ENCODE data around the gene USP31.

Gene USP31

GRCh38 chr16:23128056-23128455 lies 21.2 kb downstream of the USP31 start:
- Histone ChIP-seq H3K4me1 (ENCODE audit: insufficient read depth, low read length, severe bottlenecking) (peaks cover 13% of the 10 kb centered on the region), H3F3A (ENCODE audit: insufficient read depth, low read length) (no peaks in the 10 kb centered on the region), H3K9ac (ENCODE audit: low read length) (no peak overlapping the region), H3K4me3 (ENCODE audit: low read depth, low read length, poor library complexity, severe bottlenecking) (no peak overlapping the region), H3K9me3 (ENCODE audit: low read length) (no peaks in the 10 kb centered on the region), H3K27me3 (ENCODE audit: insufficient read depth, low read length) (no peaks in the 10 kb centered on the region), H3K4me2 (ENCODE audit: low read length) (no peak overlapping the region), H4K20me1 (ENCODE audit: insufficient read depth, low read length) (peaks cover 4% of the 10 kb centered on the region; the same call in 1 of the 2 replicates), H2AFZ (ENCODE audit: low read length) (no peak overlapping the region), H3K9me2 (ENCODE audit: low read depth, low read length) (no peaks in the 10 kb centered on the region), H3K27ac (ENCODE audit: low read depth, low read length, poor library complexity, severe bottlenecking) (no peak overlapping the region), H3K36me3 (ENCODE audit: insufficient read depth, low read length) (no peaks in the 10 kb centered on the region), H3K79me2 (ENCODE audit: insufficient read depth, low read length) (peaks cover 7% of the 10 kb centered on the region; the same call in 1 of the 2 replicates)
- TF ChIP-seq CTCF (IDR thresholded peaks at IDR 0.05; ENCODE audit: low read length), result no peak
- no peak for TF ChIP-seq EZH2 (IDR thresholded peaks at IDR 0.05; ENCODE audit: borderline replicate concordance, low read length)

- H3K4me1 ChIP-seq (ENCODE audit: insufficient read depth, low read length, severe bottlenecking), result no peaks in the 10 kb centered on the region
- H3K79me2 ChIP-seq (ENCODE audit: insufficient read depth, low read length), result peaks cover 8% of the 10 kb centered on the region; the same call in 1 of the 2 replicates
- no peak overlapping the region for H2AFZ ChIP-seq (ENCODE audit: low read length)
- no peak overlapping the region for H3K4me3 ChIP-seq (ENCODE audit: low read depth, low read length, poor library complexity, severe bottlenecking)
- no peaks in the 10 kb centered on the region for H3K36me3 ChIP-seq (ENCODE audit: insufficient read depth, low read length)
- no peak overlapping the region for H3K4me2 ChIP-seq (ENCODE audit: low read length)
- H3K27me3 ChIP-seq (ENCODE audit: insufficient read depth, low read length), result no peaks in the 10 kb centered on the region
- no peaks in the 10 kb centered on the region for H3F3A ChIP-seq (ENCODE audit: insufficient read depth, low read length)
- no peaks in the 10 kb centered on the region for H3K9me2 ChIP-seq (ENCODE audit: low read depth, low read length)
- TF ChIP-seq CTCF (IDR thresholded peaks at IDR 0.05; ENCODE audit: low read length), result no peak
- TF ChIP-seq EZH2 (IDR thresholded peaks at IDR 0.05; ENCODE audit: borderline replicate concordance, low read length), result no peak
- no peak overlapping the region for H3K27ac ChIP-seq (ENCODE audit: low read depth, low read length, poor library complexity, severe bottlenecking)
- H3K9ac ChIP-seq (ENCODE audit: low read length), result no peak overlapping the region
- H3K9me3 ChIP-seq (ENCODE audit: low read length), result no peaks in the 10 kb centered on the region
- H4K20me1 ChIP-seq (ENCODE audit: insufficient read depth, low read length), result peaks cover 4% of the 10 kb centered on the region; the same call in 1 of the 2 replicates
Measured at GRCh38 chr16:23125277-23125676, 24.0 kb downstream of the USP31 start.

- Histone ChIP-seq H3K36me3 (ENCODE audit: insufficient read depth, low read length) (no peaks in the 10 kb centered on the region), H2AFZ (ENCODE audit: low read length) (no peak overlapping the region), H3K9ac (ENCODE audit: low read length) (no peak overlapping the region), H3K9me3 (ENCODE audit: low read length) (no peaks in the 10 kb centered on the region), H3K27me3 (ENCODE audit: insufficient read depth, low read length) (no peaks in the 10 kb centered on the region), H3K79me2 (ENCODE audit: insufficient read depth, low read length) (peaks cover 8% of the 10 kb centered on the region; the same call in 1 of the 2 replicates), H4K20me1 (ENCODE audit: insufficient read depth, low read length) (peaks cover 4% of the 10 kb centered on the region; the same call in 1 of the 2 replicates), H3K27ac (ENCODE audit: low read depth, low read length, poor library complexity, severe bottlenecking) (no peak overlapping the region), H3K9me2 (ENCODE audit: low read depth, low read length) (no peaks in the 10 kb centered on the region), H3F3A (ENCODE audit: insufficient read depth, low read length) (no peaks in the 10 kb centered on the region), H3K4me2 (ENCODE audit: low read length) (no peak overlapping the region), H3K4me1 (ENCODE audit: insufficient read depth, low read length, severe bottlenecking) (no peaks in the 10 kb centered on the region), H3K4me3 (ENCODE audit: low read depth, low read length, poor library complexity, severe bottlenecking) (no peak overlapping the region)
- TF ChIP-seq CTCF (IDR thresholded peaks at IDR 0.05; ENCODE audit: low read length) (no peak), EZH2 (IDR thresholded peaks at IDR 0.05; ENCODE audit: borderline replicate concordance, low read length) (no peak)
Measured at GRCh38 chr16:23124315-23124714, 24.9 kb downstream of the USP31 start.

Data from OCI-LY1 (cell line).